ENCODE measurements around the gene MGLL. TPM values are rescaled to one million over a fixed set of nuclear protein-coding genes. Genes with fewer than 3 reads are reported as not detected.
A peak's percentile ranks its signal among the peaks of the same experiment; 100 is the strongest.

The MGLL gene
- total and polyA plus RNA-seq, 12 donors: 1.9 to 48.1 (median 33.3) TPM

DNA sequence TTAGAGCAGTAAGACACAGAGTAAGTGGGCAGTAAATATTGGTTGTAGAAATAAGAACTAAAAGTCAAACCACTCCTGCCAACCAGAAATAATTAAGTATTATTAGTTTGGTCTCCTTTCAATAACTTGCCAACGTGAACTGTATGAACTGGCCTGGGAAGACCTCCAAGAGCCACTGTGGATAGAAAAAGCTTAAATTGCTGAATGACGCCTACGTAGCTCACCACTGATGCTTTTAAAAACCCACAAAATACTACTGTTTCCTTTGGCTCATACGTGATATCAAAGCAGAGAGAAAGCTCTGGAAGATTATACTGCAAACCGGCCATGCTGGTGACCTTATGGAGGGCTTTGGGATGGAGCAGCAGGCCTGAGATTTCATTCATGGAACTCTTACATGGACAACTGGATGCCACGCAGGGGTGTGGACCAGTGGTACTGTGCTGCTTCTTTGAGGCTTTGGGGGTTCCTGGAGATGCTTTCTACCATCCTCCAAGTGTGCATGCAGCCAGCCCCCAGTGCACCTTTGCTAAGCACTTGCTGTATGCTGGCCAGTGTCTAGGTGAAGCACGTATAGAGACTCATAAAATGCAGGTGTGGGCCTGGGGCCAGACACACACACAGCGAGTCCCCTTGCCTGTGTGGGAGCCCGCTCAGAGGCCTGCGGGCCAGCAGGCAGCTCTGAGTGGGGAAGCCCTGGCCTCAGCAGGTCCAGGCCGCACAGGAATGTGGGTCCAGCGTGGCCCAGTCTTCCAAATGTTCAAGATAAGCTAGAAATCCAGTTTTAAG is 82.8 kb downstream of the MGLL start:
- WGBS, 4 donors: 84 to 88% (median 86%) methylated on average over 8 to 12 of the region's 12 CpGs
- Histone ChIP-seq H3K4me1 (replicated peaks in 1 of 2) (peaks cover 0 to 47% of the 10 kb centered on the region in 2 donors), H3K27ac (peak overlapping the region in 2 of 5 donors; percentile 63 to 81), H3K27me3 (no peaks in the 10 kb centered on the region), H3K9me3 (replicated peaks in 1 of 3) (no peaks in the 10 kb centered on the region), H3K4me3 (no peak overlapping the region), H3K36me3 (replicated peaks in 1 of 2) (no peaks in the 10 kb centered on the region)
- TF ChIP-seq POLR2A (IDR thresholded peaks at IDR 0.05): no peak
- no peak for TF ChIP-seq CTCF (IDR thresholded peaks at IDR 0.05)
- intact Hi-C loops (cut with DNase I): no loop called here
- DNase-seq: no peak

DNA sequence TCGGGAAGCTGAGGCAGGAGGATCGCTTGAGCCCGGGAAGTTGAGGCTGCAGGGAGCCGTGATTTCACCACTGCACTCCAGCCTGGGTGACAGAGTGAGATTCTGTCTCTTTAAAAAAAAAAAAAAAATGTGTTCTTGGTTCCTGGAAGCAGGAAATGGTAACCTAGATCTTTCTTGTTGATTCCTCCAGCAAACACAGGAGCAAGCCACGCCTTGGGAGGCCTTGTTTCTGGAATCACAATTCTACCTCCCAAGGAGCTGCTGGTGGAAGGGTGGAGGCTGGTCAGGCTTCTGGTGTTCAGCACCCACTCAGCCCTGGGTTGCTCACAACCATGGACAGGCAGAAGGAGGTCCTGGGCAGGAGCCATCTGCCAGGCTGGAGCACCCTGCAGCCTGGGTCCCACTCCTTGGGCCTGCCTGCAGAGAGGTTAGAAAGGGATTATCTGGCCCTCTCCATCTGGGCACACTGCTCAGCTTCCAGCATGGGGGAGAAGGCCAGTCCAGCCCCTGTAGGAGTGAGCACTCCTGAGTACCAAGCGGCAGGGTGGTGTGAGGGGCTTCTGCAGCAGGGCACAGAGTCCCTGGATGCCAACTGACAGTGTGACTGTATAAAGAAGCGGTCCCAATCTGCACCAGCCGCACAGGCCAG is 84.0 kb downstream of the MGLL start:
- H3K27me3 ChIP-seq: no peaks in the 10 kb centered on the region
- no peaks in the 10 kb centered on the region for H3K9me3 ChIP-seq (replicated peaks in 1 of 3)
- TF ChIP-seq POLR2A (IDR thresholded peaks at IDR 0.05) (no peak), CTCF (IDR thresholded peaks at IDR 0.05) (no peak)
- DNase-seq: no peak
- H3K4me1 ChIP-seq (replicated peaks in 1 of 2): peaks cover under 1 to 49% of the 10 kb centered on the region in 2 donors
- intact Hi-C loops (cut with DNase I): no loop called here
- no peaks in the 10 kb centered on the region for H3K36me3 ChIP-seq (replicated peaks in 1 of 2)
- H3K27ac ChIP-seq: peak overlapping the region in 3 of 5 donors; percentile 1 to 81 (median 63)
- WGBS, 4 donors: 79 to 90% (median 86%) methylated on average over 7 to 8 of the region's 8 CpGs
- no peak overlapping the region for H3K4me3 ChIP-seq

DNA sequence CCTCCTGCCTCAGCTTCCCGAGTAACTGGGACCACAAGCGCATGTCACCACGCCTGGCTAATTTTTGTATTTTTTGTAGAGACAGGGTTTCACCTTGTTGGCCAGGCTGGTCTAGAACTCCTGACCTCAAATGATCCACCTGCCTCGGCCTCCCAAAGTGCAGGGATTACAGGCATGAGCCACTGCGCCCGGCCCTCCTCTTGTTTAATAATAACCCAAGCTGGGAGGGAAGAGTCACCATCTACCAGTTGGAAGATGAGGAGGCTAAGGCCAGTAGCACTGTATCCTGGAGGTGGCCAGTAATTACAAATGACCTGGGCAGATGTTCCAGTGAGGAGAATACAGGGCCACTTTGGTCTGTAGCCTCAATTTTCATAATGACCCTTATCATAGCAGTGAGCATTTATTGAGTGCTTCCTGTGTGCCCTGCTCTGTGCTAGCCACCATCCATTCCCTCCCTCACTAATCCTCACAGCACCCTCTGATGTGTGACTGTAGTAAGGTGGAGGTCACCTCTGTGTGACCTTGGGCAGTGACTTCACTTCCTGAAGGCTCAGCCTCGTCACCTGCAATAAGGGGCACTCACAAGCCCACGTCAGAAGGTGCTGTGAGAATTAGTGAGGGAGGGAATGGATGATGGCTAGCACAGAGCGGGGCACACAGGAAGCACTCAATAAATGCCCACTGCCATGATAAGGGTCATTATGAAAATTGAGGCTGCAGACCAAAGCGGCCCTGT is 85.3 kb downstream of the MGLL start:
- Histone ChIP-seq H3K9me3 (replicated peaks in 1 of 3) (no peaks in the 10 kb centered on the region), H3K36me3 (replicated peaks in 1 of 2) (no peaks in the 10 kb centered on the region), H3K27me3 (no peaks in the 10 kb centered on the region), H3K4me3 (no peak overlapping the region), H3K4me1 (replicated peaks in 1 of 2) (peaks cover 10 to 63% of the 10 kb centered on the region in 2 donors), H3K27ac (peak overlapping the region in 3 of 5 donors; percentile 46 to 69 (median 62))
- DNase-seq: no peak
- intact Hi-C loops (cut with DNase I): no loop called here
- 84 to 90% (median 87%) methylated on average over 10 of the region's 10 CpGs for WGBS, 4 donors
- TF ChIP-seq CTCF (IDR thresholded peaks at IDR 0.05) (no peak), POLR2A (IDR thresholded peaks at IDR 0.05) (no peak)
